GM19240 (cell line): ENCODE measurements around the gene EEF1AKMT2.
"Not testable (repeated sequence)": the region's sequence is repeated elsewhere in the genome, so short reads cannot be mapped to it uniquely, and the experiment has no call there.

ENCODE experiments used
- DNase-seq: peaks from one replicate; pipeline ENCODE4 v3.0.0; 2011; ENCODE audit warnings: low spot score; ENCODE audit not compliant: insufficient read length

Gene EEF1AKMT2

GRCh38 chr10:124756156-124756903, 35.4 kb downstream of the EEF1AKMT2 start:
- DNase-seq, result no peak

DNA sequence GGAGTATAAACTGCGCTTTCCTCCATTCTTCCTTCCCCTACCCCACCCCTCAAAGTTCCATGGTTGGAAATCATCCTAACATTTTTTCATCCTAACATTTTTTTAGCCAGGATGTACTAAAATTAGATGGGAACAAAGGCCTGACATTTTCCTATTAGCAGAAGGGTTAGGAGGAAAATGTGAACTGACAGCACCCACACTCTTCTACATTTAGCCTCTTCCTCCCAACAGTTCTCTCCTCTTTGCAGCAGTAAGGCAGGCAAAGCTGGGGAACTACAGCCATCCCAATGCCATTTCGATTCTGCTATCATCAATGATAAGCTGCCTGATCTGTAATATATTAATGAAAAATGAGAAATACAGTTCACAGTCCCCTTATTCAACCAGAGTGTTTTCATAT, 36.1 kb downstream of the EEF1AKMT2 start:
- DNase-seq, result no peak

GRCh38 chr10:124754227-124754626, 37.5 kb downstream of the EEF1AKMT2 start:
- no peak for DNase-seq

DNA sequence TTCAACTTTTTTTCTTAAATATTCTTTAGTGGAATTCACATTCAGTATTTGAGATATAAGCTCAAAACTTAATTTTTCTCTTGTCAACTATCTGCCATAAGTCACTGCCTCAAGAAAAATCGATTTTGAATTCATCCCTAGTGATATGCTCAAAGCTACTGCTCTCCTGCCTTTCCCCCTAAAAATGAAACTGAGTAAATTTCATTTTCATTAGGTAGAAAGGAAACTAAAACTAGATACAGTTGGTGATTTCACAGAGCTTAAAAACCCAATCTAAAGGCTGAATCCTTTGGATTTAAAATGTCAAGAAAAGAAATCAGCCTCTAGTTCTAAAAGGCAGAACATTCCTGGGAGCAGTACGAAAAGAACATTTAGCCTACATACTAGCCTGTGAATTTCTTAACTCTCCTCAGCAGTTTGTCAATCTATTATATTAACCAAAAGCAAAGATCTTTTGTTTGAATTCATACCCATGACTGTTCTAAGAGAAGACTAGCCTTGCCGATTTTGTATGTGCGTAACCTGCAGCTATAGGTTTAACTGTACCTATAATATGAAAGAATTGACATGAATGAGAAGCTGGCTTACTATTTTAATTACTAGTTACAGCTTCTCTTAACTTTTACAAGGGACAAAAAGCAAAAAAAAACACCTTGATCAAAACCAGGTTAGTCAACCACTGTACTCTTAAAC, 42.6 kb downstream of the EEF1AKMT2 start:
- no peak for DNase-seq

- no peak for DNase-seq
Observed at GRCh38 chr10:124748166-124748565, 43.5 kb downstream of the EEF1AKMT2 start.

GRCh38 chr10:124747745-124748144, 43.9 kb downstream of the EEF1AKMT2 start:
- DNase-seq, result no peak

- DNase-seq, result no peak
Observed at GRCh38 chr10:124746992-124747391, 44.7 kb downstream of the EEF1AKMT2 start.

DNA sequence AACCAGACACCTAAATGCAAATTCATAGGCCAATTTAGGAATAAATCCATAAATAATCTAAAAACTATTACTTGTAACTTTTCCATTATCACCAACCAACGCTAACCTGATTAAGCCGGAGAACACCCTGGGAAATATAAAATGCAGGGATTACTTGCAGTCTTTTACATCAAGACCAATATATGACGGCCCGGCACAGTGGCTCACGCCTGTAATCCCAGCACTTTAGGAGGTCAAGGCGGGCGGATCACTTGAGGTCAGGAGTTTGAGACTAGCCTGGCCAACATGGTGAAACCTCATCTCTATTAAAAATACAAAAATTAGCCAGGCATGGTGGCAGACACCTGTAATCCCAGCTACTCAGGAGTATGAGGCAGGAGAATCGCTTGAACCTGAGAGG, 45.2 kb downstream of the EEF1AKMT2 start:
- DNase-seq, result not testable (repeated sequence)

- no peak for DNase-seq
Observed at GRCh38 chr10:124745673-124746072, 46.0 kb downstream of the EEF1AKMT2 start.

DNA sequence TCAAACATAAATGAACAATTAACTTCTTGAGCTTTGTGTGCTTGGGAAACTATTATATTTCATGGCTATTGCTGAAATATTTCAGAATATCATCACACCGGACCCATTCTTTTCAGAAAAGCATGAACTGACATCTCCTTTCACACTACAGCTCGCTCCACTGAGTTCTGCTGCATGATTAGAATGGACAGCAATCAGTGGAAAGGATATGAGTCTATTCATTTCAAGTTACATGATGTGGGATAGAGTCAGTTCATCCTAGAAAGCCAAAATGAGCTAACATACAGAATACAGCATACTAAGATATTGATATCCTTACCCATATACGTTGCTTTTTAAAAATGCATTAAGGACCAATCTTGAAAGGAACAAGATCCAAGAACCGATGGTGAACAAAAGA, 46.4 kb downstream of the EEF1AKMT2 start:
- DNase-seq, result no peak

- DNase-seq, result peak; percentile 51
Observed at GRCh38 chr10:124744102-124745050, 47.3 kb downstream of the EEF1AKMT2 start, which contains the start of gene FAM53B. Gene FAM53B (minus strand): TSS chr10:124744378. CDS start chr10:124706713, 37,665 bp downstream.

DNA sequence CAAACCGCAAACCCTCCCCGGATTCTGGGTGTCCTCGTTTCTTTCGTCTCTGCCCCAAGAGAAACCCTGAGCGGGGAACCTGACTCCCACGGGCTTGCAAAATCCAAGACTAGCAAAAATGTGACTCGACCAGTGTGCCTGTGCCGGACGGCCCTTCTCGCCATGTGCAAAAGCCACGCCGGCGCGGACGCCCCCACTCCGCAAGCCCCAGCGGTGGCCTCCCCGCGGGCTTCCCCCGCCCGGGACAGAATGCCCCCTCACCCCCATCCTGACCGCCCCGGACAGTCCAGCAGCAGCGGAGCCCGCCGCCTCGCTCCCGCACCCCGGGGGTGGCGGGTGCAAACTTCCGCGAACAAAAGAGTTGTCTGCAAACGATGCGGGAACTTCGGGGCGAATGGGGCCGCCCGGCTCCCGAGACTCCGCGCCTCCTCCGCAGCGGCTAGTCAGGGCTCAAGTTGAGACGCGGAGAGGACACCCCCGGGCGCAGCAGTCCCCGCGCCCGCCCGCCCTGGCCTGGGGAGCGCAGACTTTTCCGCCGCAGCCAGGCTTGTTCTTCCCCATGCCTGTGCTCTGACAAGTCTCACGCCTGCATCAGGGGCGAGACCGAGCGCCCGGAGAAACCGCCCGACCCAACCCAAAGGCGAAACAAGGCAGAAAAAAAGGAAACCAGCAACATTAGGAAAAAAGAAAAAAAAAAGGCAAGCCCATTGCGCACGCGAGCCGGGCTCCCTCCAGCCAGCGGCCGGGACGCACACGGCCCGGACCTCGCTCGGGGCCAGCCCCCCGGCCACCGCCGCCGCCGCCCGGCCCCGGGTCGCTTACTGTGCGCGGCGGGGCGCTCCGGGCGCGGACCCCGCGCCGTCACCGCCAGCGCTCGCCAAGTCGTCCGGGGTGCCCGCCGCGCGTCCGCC, 48.2 kb downstream of the EEF1AKMT2 start:
- no peak for DNase-seq

- no peak for DNase-seq
Observed at GRCh38 chr10:124742413-124743190, 49.1 kb downstream of the EEF1AKMT2 start.

GRCh38 chr10:124741922-124742412, 49.7 kb downstream of the EEF1AKMT2 start:
- DNase-seq, result no peak

- peak; percentile 79 for DNase-seq
Observed at GRCh38 chr10:124741281-124741921, 50.3 kb downstream of the EEF1AKMT2 start.

DNA sequence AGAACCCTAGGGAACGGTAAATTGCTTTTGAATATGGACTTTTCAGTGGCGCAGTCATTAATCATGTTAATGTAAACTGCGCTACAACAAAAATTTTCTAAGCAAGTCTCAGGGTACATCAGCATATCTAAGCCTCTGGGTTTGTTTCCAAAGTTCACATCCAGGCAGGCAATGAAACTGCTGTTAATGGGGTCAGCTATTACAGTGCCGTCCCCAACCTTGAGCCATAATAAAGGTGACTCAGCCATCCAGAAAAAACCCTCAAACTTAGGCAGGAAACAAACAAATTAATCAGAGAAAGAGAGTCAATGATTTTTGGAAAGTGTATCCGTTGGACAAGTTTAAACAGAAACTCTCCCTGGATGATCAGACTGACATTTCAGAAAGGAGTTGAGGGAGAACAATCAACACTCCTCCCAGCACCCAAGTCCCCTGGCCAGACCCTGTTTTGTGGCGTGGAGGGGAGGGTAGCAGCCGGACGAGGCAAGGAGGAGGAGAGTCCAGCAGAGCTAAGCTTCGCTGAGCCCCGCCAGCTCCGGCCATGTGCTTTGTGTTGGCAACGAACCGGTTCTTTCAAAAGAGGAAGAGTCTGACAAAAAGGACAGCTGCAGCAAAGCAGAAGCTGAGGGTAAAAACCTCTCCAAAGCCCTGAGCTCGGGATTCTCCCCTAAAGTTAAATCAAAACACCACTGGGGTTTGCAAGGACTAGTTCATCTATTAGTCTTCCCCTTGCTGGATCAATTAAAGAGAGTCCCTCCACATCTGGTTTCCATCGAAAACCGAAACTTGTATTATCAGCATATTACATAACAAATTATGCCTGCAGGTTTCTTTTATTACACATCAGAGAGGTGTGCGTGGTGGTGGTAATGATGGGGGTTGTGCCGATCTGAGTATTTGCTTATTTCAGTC, 51.1 kb downstream of the EEF1AKMT2 start:
- DNase-seq, result no peak

GRCh38 chr10:124739986-124740368, 51.7 kb downstream of the EEF1AKMT2 start:
- DNase-seq, result no peak
